Measurements from ENCODE around the gene PDE6D. TPM values are rescaled to one million over a fixed set of nuclear protein-coding genes. Genes with fewer than 3 reads are reported as not detected.

Gene PDE6D
- total RNA-seq, 1 donor from 2014 or later, result 23.6 TPM

GRCh38 chr2:231696004-231696367, 85.1 kb downstream of the PDE6D start:
- no peaks in the 10 kb centered on the region for H3K9me3 ChIP-seq
- TF ChIP-seq POLR2AphosphoS5 (IDR thresholded peaks at IDR 0.05; ENCODE audit: insufficient read depth in 1 of 2, low read depth in 1 of 2) (peak in 1 of 2 donors; percentile 45), POLR2A (IDR thresholded peaks at IDR 0.05) (no peak)
- peak in 1 of 2 donors; percentile 96 for DNase-seq (ENCODE audit: extremely low spot score in 2 of 2)
- H3K27me3 ChIP-seq, result no peaks in the 10 kb centered on the region
- H3K36me3 ChIP-seq, result no peaks in the 10 kb centered on the region
- peaks cover 18% of the 10 kb centered on the region for H3K4me1 ChIP-seq
- intact Hi-C loops (cut with DNase I), result no loop called here
- H3K4me3 ChIP-seq, result no peak overlapping the region
- peak overlapping the region; percentile 71 for H3K27ac ChIP-seq

GRCh38 chr2:231693956-231694355, 87.1 kb downstream of the PDE6D start:
- TF ChIP-seq CTCF (IDR thresholded peaks at IDR 0.05) (no peak), POLR2AphosphoS5 (IDR thresholded peaks at IDR 0.05; ENCODE audit: insufficient read depth in 1 of 2, low read depth in 1 of 2) (no peak), POLR2A (IDR thresholded peaks at IDR 0.05) (no peak)
- no peak for DNase-seq (ENCODE audit: extremely low spot score in 2 of 2)

GRCh38 chr2:231692847-231693246, 88.2 kb downstream of the PDE6D start:
- no peaks in the 10 kb centered on the region for H3K36me3 ChIP-seq
- no peaks in the 10 kb centered on the region for H3K27me3 ChIP-seq
- intact Hi-C loops (cut with DNase I), result no loop called here
- no peak overlapping the region for H3K27ac ChIP-seq
- no peak for DNase-seq (ENCODE audit: extremely low spot score in 2 of 2)
- H3K4me1 ChIP-seq, result peaks cover 18% of the 10 kb centered on the region
- TF ChIP-seq CTCF (IDR thresholded peaks at IDR 0.05) (no peak), POLR2AphosphoS5 (IDR thresholded peaks at IDR 0.05; ENCODE audit: insufficient read depth in 1 of 2, low read depth in 1 of 2) (no peak), POLR2A (IDR thresholded peaks at IDR 0.05) (no peak)
- H3K9me3 ChIP-seq, result no peaks in the 10 kb centered on the region
- H3K4me3 ChIP-seq, result no peak overlapping the region

More at GRCh38 chr2:231693956-231694355, 87.1 kb downstream of the PDE6D start:
- Histone ChIP-seq H3K9me3 (no peaks in the 10 kb centered on the region), H3K4me1 (peaks cover 18% of the 10 kb centered on the region), H3K36me3 (no peaks in the 10 kb centered on the region), H3K4me3 (no peak overlapping the region), H3K27ac (no peak overlapping the region), H3K27me3 (no peaks in the 10 kb centered on the region)
- intact Hi-C loops (cut with DNase I), result no loop called here

- H3K36me3 ChIP-seq, result no peaks in the 10 kb centered on the region
- no peaks in the 10 kb centered on the region for H3K9me3 ChIP-seq
- no peak overlapping the region for H3K27ac ChIP-seq
- TF ChIP-seq CTCF (IDR thresholded peaks at IDR 0.05) (no peak), POLR2AphosphoS5 (IDR thresholded peaks at IDR 0.05; ENCODE audit: insufficient read depth in 1 of 2, low read depth in 1 of 2) (no peak), POLR2A (IDR thresholded peaks at IDR 0.05) (no peak)
- no peak overlapping the region for H3K4me3 ChIP-seq
- peaks cover 14% of the 10 kb centered on the region for H3K4me1 ChIP-seq
- H3K27me3 ChIP-seq, result no peaks in the 10 kb centered on the region
- intact Hi-C loops (cut with DNase I), result no loop called here
- DNase-seq (ENCODE audit: extremely low spot score in 2 of 2), result no peak
Measured at GRCh38 chr2:231691251-231691772, 89.8 kb downstream of the PDE6D start.

GRCh38 chr2:231689124-231689893, 91.8 kb downstream of the PDE6D start:
- DNase-seq (ENCODE audit: extremely low spot score in 2 of 2), result no peak
- Histone ChIP-seq H3K4me1 (no peaks in the 10 kb centered on the region), H3K27ac (no peak overlapping the region), H3K27me3 (no peaks in the 10 kb centered on the region), H3K36me3 (no peaks in the 10 kb centered on the region), H3K9me3 (no peaks in the 10 kb centered on the region), H3K4me3 (no peak overlapping the region)
- TF ChIP-seq POLR2A (IDR thresholded peaks at IDR 0.05) (no peak), CTCF (IDR thresholded peaks at IDR 0.05) (no peak), POLR2AphosphoS5 (IDR thresholded peaks at IDR 0.05; ENCODE audit: insufficient read depth in 1 of 2, low read depth in 1 of 2) (no peak)
- intact Hi-C loops (cut with DNase I), result no loop called here

Data from vagina (tissue), 2 donors.